ENCODE data around the gene SLC39A11.
"Not testable (repeated sequence)": the region's sequence is repeated elsewhere in the genome, so short reads cannot be mapped to it uniquely, and the experiment has no call there.

The SLC39A11 gene

DNA sequence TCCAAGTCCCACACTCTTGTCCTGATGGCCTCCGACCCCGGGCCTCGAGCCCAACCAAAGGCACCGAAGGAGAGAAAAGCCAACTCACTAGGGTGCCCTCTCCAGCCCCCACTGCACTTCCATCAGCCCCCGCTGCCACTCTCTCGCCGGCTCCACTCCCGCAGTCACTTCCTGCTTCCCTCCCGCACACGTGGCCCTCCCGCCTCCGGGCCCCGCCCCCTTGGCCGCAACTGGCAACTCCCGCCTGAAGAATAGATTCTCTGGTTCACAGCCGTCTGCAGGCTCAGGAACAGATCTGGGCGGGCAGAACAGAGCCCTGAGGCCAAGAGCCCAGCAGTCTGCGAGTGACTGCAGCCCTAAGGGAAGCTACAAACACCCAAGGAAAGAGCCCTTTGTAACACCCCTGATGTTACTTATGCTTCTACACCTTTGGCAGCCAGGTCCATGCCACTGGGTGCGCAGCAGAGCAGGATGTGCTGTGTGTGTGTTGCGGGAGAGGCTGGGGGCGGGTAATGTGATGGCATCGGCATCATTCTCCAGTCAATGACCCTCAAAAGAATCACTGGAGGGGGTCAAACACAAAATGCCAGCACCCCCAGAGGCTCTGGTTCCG lies at the start of gene SLC39A11:
SLC39A11 (minus strand) TSS at position 166 of the 613 bp plus-strand sequence. CDS start 3,924 bp downstream, outside the sequence.
- no peaks in the 10 kb centered on the region for H3K27me3 ChIP-seq (ENCODE audit: control insufficient read depth in 1 of 2, insufficient read depth in 2 of 2, low read length in 2 of 2)
- H3K36me3 ChIP-seq (ENCODE audit: insufficient read depth, low read length), result no peaks in the 10 kb centered on the region
- no peaks in the 10 kb centered on the region for H3K9me3 ChIP-seq (ENCODE audit: low read length)
- peak within 1 kb of the TSS; percentile 81 to 83 for H3K4me3 ChIP-seq (ENCODE audit: low read depth in 1 of 2, low read length in 2 of 2)
- peaks cover 11% of the 10 kb centered on the region for H3K4me1 ChIP-seq (ENCODE audit: insufficient read depth, low read length)
- peak within 1 kb of the TSS; percentile 13 for H3K9ac ChIP-seq (ENCODE audit: low read length)
- peak within 1 kb of the TSS; percentile 54 for H3K27ac ChIP-seq (ENCODE audit: low read depth, low read length)

GRCh38 chr17:73141411-73141810 lies 48.9 kb upstream of the SLC39A11 start:
- H3K9ac ChIP-seq (ENCODE audit: low read length), result no peak overlapping the region
- H3K4me3 ChIP-seq (ENCODE audit: low read depth in 1 of 2, low read length in 2 of 2), result no peak overlapping the region
- H3K4me1 ChIP-seq (ENCODE audit: insufficient read depth, low read length), result no peaks in the 10 kb centered on the region
- no peaks in the 10 kb centered on the region for H3K9me3 ChIP-seq (ENCODE audit: low read length)
- peaks cover 0 to 2% of the 10 kb centered on the region in 2 donors for H3K27me3 ChIP-seq (ENCODE audit: control insufficient read depth in 1 of 2, insufficient read depth in 2 of 2, low read length in 2 of 2)
- no peak overlapping the region for H3K27ac ChIP-seq (ENCODE audit: low read depth, low read length)
- no peaks in the 10 kb centered on the region for H3K36me3 ChIP-seq (ENCODE audit: insufficient read depth, low read length)

- H3K4me1 ChIP-seq (ENCODE audit: insufficient read depth, low read length), result no peaks in the 10 kb centered on the region
These were observed 48.1 kb upstream of the SLC39A11 start for GRCh38 chr17:73140566-73140965.

DNA sequence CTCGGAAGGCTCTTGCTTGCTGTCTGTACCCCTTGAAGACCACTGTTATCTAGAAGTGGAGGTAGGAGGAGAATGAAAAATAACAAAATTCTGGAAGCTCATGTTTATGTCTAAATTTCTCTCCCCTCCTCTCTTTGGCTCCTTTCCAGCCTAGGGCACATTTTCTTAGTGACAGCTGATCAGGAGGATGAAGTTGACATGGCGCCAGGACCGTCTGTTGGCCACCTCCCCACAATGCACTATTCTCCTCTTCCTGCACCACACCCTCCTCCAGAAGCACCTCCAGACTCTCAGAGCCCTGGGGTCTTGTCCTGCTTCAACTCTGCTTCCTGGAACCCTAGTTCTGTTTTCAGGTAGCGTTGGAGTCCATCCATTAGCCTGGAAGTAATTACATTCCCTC lies 46.8 kb upstream of the SLC39A11 start:
- Histone ChIP-seq H3K4me1 (ENCODE audit: insufficient read depth, low read length) (no peaks in the 10 kb centered on the region), H3K27me3 (ENCODE audit: control insufficient read depth in 1 of 2, insufficient read depth in 2 of 2, low read length in 2 of 2) (no peaks in the 10 kb centered on the region), H3K27ac (ENCODE audit: low read depth, low read length) (no peak overlapping the region), H3K36me3 (ENCODE audit: insufficient read depth, low read length) (no peaks in the 10 kb centered on the region), H3K9me3 (ENCODE audit: low read length) (no peaks in the 10 kb centered on the region), H3K9ac (ENCODE audit: low read length) (no peak overlapping the region), H3K4me3 (ENCODE audit: low read depth in 1 of 2, low read length in 2 of 2) (no peak overlapping the region)

More at GRCh38 chr17:73140566-73140965, 48.1 kb upstream of the SLC39A11 start:
- Histone ChIP-seq H3K4me3 (ENCODE audit: low read depth in 1 of 2, low read length in 2 of 2) (no peak overlapping the region), H3K9me3 (ENCODE audit: low read length) (no peaks in the 10 kb centered on the region), H3K36me3 (ENCODE audit: insufficient read depth, low read length) (no peaks in the 10 kb centered on the region), H3K27me3 (ENCODE audit: control insufficient read depth in 1 of 2, insufficient read depth in 2 of 2, low read length in 2 of 2) (no peaks in the 10 kb centered on the region), H3K27ac (ENCODE audit: low read depth, low read length) (no peak overlapping the region), H3K9ac (ENCODE audit: low read length) (no peak overlapping the region)

DNA sequence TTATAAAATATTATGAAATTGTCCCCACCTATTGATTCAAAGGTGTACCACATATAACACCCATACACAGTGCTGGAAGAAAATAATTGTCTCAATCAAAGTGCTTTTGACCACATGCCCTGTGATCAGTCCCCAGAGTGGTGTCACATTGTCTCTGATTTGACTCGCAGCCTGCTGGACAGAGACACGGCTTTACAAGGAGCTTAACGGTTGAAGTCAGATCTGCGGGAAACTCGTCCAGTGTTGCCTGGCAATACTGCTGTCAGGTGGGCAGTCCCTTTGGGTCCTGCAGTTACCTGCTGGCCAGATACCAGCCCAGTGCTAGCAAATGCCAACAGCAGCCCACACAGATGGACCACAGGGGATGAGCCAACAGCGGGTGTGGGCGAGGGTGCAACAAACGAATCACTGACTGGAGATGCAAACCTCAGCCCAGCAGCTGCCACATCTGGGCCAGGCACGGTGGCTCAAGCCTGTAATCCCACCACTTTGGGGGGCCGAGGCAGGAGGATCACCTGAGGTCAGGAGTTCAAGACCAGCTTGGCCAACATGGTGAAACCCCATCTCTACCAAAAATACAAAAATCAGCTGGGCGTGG lies 46.2 kb upstream of the SLC39A11 start:
- no peaks in the 10 kb centered on the region for H3K36me3 ChIP-seq (ENCODE audit: insufficient read depth, low read length)
- H3K27ac ChIP-seq (ENCODE audit: low read depth, low read length), result no peak overlapping the region
- no peak overlapping the region for H3K9ac ChIP-seq (ENCODE audit: low read length)
- no peaks in the 10 kb centered on the region for H3K9me3 ChIP-seq (ENCODE audit: low read length)
- H3K4me3 ChIP-seq (ENCODE audit: low read depth in 1 of 2, low read length in 2 of 2), result no peak overlapping the region
- H3K4me1 ChIP-seq (ENCODE audit: insufficient read depth, low read length), result no peaks in the 10 kb centered on the region
- H3K27me3 ChIP-seq (ENCODE audit: control insufficient read depth in 1 of 2, insufficient read depth in 2 of 2, low read length in 2 of 2), result no peaks in the 10 kb centered on the region

DNA sequence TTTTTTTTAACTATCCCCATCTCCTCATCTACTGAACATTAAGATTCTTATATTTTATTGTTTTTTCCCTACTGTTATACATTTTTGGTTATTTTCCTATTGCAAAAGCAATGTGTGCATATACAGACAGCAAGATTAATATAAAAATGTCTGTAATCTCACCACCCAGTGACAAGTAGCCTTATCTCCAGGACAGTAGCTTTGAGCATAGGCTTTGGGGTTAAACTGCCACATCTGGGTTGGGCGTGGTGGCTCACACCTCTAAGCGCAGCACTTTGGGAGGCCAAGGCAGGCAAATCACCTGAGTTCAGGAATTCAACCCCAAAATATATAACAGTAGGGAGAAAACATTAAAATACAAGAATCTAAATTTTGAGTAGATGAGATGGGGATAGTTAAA lies 44.9 kb upstream of the SLC39A11 start:
- H3K4me3 ChIP-seq (ENCODE audit: low read depth in 1 of 2, low read length in 2 of 2), result no peak overlapping the region
- no peaks in the 10 kb centered on the region for H3K36me3 ChIP-seq (ENCODE audit: insufficient read depth, low read length)
- no peaks in the 10 kb centered on the region for H3K9me3 ChIP-seq (ENCODE audit: low read length)
- no peaks in the 10 kb centered on the region for H3K4me1 ChIP-seq (ENCODE audit: insufficient read depth, low read length)
- H3K27me3 ChIP-seq (ENCODE audit: control insufficient read depth in 1 of 2, insufficient read depth in 2 of 2, low read length in 2 of 2), result no peaks in the 10 kb centered on the region
- H3K9ac ChIP-seq (ENCODE audit: low read length), result no peak overlapping the region
- H3K27ac ChIP-seq (ENCODE audit: low read depth, low read length), result no peak overlapping the region

DNA sequence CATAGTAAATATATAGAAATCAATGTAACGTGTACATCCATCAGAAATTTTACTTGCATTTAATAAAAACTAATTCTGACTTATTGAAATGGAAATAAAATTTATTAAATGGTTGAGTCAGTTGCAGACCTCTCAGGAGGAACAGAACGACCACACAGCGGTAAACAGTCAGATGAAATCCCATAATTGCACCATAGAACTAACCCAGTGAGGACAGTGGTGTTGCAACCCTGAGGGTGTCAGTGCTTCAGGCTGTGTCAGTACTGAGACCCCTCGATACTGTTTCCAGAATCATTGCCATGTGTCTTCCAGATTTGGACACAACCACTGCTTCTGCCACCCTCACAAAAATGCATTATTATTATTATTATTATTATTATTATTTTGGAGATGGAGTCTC lies 43.3 kb upstream of the SLC39A11 start:
- Histone ChIP-seq H3K27ac (ENCODE audit: low read depth, low read length) (no peak overlapping the region), H3K27me3 (ENCODE audit: control insufficient read depth in 1 of 2, insufficient read depth in 2 of 2, low read length in 2 of 2) (no peaks in the 10 kb centered on the region)

GRCh38 chr17:73133911-73134649 lies 41.6 kb upstream of the SLC39A11 start:
- no peak overlapping the region for H3K4me3 ChIP-seq (ENCODE audit: low read depth in 1 of 2, low read length in 2 of 2)
- H3K9me3 ChIP-seq (ENCODE audit: low read length), result no peaks in the 10 kb centered on the region
- H3K27me3 ChIP-seq (ENCODE audit: control insufficient read depth in 1 of 2, insufficient read depth in 2 of 2, low read length in 2 of 2), result no peaks in the 10 kb centered on the region
- no peaks in the 10 kb centered on the region for H3K36me3 ChIP-seq (ENCODE audit: insufficient read depth, low read length)
- H3K4me1 ChIP-seq (ENCODE audit: insufficient read depth, low read length), result no peaks in the 10 kb centered on the region
- H3K27ac ChIP-seq (ENCODE audit: low read depth, low read length), result no peak overlapping the region
- H3K9ac ChIP-seq (ENCODE audit: low read length), result no peak overlapping the region

More for the DNA sequence above, 43.3 kb upstream of the SLC39A11 start:
- Histone ChIP-seq H3K9ac (ENCODE audit: low read length) (no peak overlapping the region), H3K9me3 (ENCODE audit: low read length) (no peaks in the 10 kb centered on the region), H3K36me3 (ENCODE audit: insufficient read depth, low read length) (no peaks in the 10 kb centered on the region), H3K4me1 (ENCODE audit: insufficient read depth, low read length) (no peaks in the 10 kb centered on the region), H3K4me3 (ENCODE audit: low read depth in 1 of 2, low read length in 2 of 2) (no peak overlapping the region)

DNA sequence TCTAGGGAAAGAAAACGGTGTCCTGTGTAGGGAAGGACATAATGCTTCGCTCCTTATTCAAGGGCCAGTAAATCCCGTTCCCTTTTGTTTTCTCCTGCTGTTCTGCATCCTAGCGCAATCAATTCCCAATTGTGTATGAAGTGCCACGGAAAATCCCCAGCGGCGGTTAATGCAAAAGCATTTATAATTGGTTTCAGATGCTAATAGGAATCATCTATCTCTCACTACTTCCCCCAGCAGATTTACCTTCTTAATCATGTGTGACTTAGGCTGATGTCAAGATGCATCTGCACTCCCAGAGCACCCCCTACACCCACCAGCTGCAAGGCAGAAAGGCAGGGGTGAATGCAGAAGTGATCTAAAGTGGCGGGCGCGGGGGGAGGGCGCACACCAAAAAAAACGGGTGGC lies 39.6 kb upstream of the SLC39A11 start:
- Histone ChIP-seq H3K27ac (ENCODE audit: low read depth, low read length) (no peak overlapping the region), H3K9me3 (ENCODE audit: low read length) (no peaks in the 10 kb centered on the region), H3K27me3 (ENCODE audit: control insufficient read depth in 1 of 2, insufficient read depth in 2 of 2, low read length in 2 of 2) (no peaks in the 10 kb centered on the region), H3K4me1 (ENCODE audit: insufficient read depth, low read length) (no peaks in the 10 kb centered on the region), H3K4me3 (ENCODE audit: low read depth in 1 of 2, low read length in 2 of 2) (no peak overlapping the region), H3K9ac (ENCODE audit: low read length) (no peak overlapping the region), H3K36me3 (ENCODE audit: insufficient read depth, low read length) (no peaks in the 10 kb centered on the region)

GRCh38 chr17:73131439-73131838 lies 39.0 kb upstream of the SLC39A11 start:
- H3K9me3 ChIP-seq (ENCODE audit: low read length); H3K4me1 ChIP-seq (ENCODE audit: insufficient read depth, low read length); H3K4me3 ChIP-seq (ENCODE audit: low read depth in 1 of 2, low read length in 2 of 2); H3K9ac ChIP-seq (ENCODE audit: low read length); H3K36me3 ChIP-seq (ENCODE audit: insufficient read depth, low read length); H3K27ac ChIP-seq (ENCODE audit: low read depth, low read length); H3K27me3 ChIP-seq (ENCODE audit: control insufficient read depth in 1 of 2, insufficient read depth in 2 of 2, low read length in 2 of 2): not testable (repeated sequence)

GRCh38 chr17:73130977-73131376 lies 38.5 kb upstream of the SLC39A11 start:
- Histone ChIP-seq H3K4me3 (ENCODE audit: low read depth in 1 of 2, low read length in 2 of 2) (no peak overlapping the region), H3K36me3 (ENCODE audit: insufficient read depth, low read length) (no peaks in the 10 kb centered on the region)

More at GRCh38 chr17:73130977-73131376, 38.5 kb upstream of the SLC39A11 start:
- Histone ChIP-seq H3K27me3 (ENCODE audit: control insufficient read depth in 1 of 2, insufficient read depth in 2 of 2, low read length in 2 of 2) (no peaks in the 10 kb centered on the region), H3K4me1 (ENCODE audit: insufficient read depth, low read length) (no peaks in the 10 kb centered on the region), H3K9me3 (ENCODE audit: low read length) (no peaks in the 10 kb centered on the region), H3K9ac (ENCODE audit: low read length) (no peak overlapping the region), H3K27ac (ENCODE audit: low read depth, low read length) (no peak overlapping the region)

All from muscle layer of colon (tissue), 2 donors.